B cell (primary cell): ENCODE measurements around the gene ABLIM3. TPM values are rescaled to one million over a fixed set of nuclear protein-coding genes. Genes with fewer than 3 reads are reported as not detected.

Experiments
- ATAC-seq: fragments of 200-7000 bp; cut with Tn5 transposase; one replicate; pipeline ENCODE4 v1.10.0; 2021; ENCODE audit warnings: low read depth, mild to moderate bottlenecking, moderate number of reproducible peaks, moderate library complexity
- CTCF ChIA-PET: fragments of 350-600 bp; sonication (Branson Sonifier 250); formaldehyde crosslinking; loops from one replicate; lab custom pipeline; 2021; ENCODE audit warnings: antibody characterized with exemption, inconsistent platforms; lab: Charles Lee
- POLR2A ChIA-PET: fragments of 350-600 bp; sonication (Branson Sonifier 250); formaldehyde crosslinking; loops from one replicate; lab custom pipeline; 2021; ENCODE audit warnings: antibody characterized with exemption; lab: Charles Lee
- DNase-seq: peaks from one replicate; pipeline ENCODE4 v3.0.0; 2013
- H2AFZ ChIP-seq: 2 replicates; pipeline ENCODE4 v1.6.1; 2012; ENCODE audit warnings: mild to moderate bottlenecking, low read depth, low read length; ENCODE audit not compliant: insufficient read depth, poor library complexity, severe bottlenecking
- H3K27ac ChIP-seq, 2 donors: 1 replicate in 1 of 2; 2 replicates in 1 of 2; pipeline ENCODE4 v1.5.1; 2012 to 2013; ENCODE audit warnings: low read length in 2 of 2, mild to moderate bottlenecking in 2 of 2, moderate library complexity in 1 of 2
- H3K27me3 ChIP-seq, 4 experiments: fragments of 200-600 bp in 1 of 4; sonication (generic) in 1 of 4; replicated peaks in 1 of 4; 1 replicate in 2 of 4; 2 replicates in 2 of 4; pipeline versions ENCODE4 v1.6.1 to v1.7.0; 2013 to 2016; ENCODE audit warnings: low read length in 3 of 4, mild to moderate bottlenecking in 2 of 4, mixed read lengths in 1 of 4, moderate library complexity in 1 of 4; ENCODE audit not compliant: insufficient read depth in 4 of 4, control insufficient read depth in 3 of 4; ENCODE audit errors: control extremely low read depth in 1 of 4
- H3K36me3 ChIP-seq, 2 experiments: replicated peaks in 1 of 2; 1 replicate in 1 of 2; 2 replicates in 1 of 2; pipeline versions ENCODE4 v1.6.1 to v1.7.1; 2013; ENCODE audit warnings: low read length in 1 of 2; ENCODE audit not compliant: insufficient read depth in 2 of 2, control insufficient read depth in 1 of 2; ENCODE audit errors: control extremely low read depth in 1 of 2, extremely low read depth in 1 of 2
- H3K4me1 ChIP-seq, 2 donors: fragments of 200-600 bp in 1 of 2; sonication (generic) in 1 of 2; 1 replicate in 1 of 2; 2 replicates in 1 of 2; pipeline versions ENCODE4 v1.5.1 to v1.6.1; 2013 to 2017; ENCODE audit warnings: low read length in 2 of 2; ENCODE audit not compliant: control insufficient read depth in 2 of 2, insufficient read depth in 2 of 2
- H3K4me2 ChIP-seq: replicated peaks from 2 replicates; pipeline ENCODE3; 2012; ENCODE audit warnings: mild to moderate bottlenecking, low read depth, low read length; ENCODE audit not compliant: poor library complexity, severe bottlenecking
- H3K4me3 ChIP-seq, 5 experiments: fragments of 200-600 bp in 1 of 5; sonication (generic) in 1 of 5; 1 replicate in 3 of 5; 2 replicates in 2 of 5; pipeline versions ENCODE4 v1.5.1 to v1.7.0; 2011 to 2016; ENCODE audit warnings: low read length in 4 of 5, mild to moderate bottlenecking in 4 of 5, low read depth in 2 of 5, control low read depth in 1 of 5, moderate library complexity in 1 of 5; ENCODE audit not compliant: insufficient read depth in 1 of 5; ENCODE audit errors: control extremely low read depth in 1 of 5, extremely low read depth in 1 of 5
- H3K79me2 ChIP-seq: fragments of 200-600 bp; sonication (generic); one replicate; pipeline ENCODE4 v1.6.0; 2016; ENCODE audit warnings: low read length; ENCODE audit not compliant: control insufficient read depth, insufficient read depth
- H3K9ac ChIP-seq: fragments of 200-600 bp; sonication (generic); 2 replicates; pipeline ENCODE4 v1.6.1; 2017; ENCODE audit warnings: mild to moderate bottlenecking, low read length, moderate library complexity
- H3K9me3 ChIP-seq, 3 donors: one replicate each; pipeline versions ENCODE4 v1.6.1 to v1.7.1; 2013; ENCODE audit warnings: low read length in 2 of 3; ENCODE audit not compliant: control insufficient read depth in 2 of 3, insufficient read depth in 1 of 3; ENCODE audit errors: control extremely low read depth in 1 of 3
- H4K20me1 ChIP-seq: 2 replicates; pipeline ENCODE4 v1.6.0; 2012; ENCODE audit warnings: mild to moderate bottlenecking, low read length; ENCODE audit not compliant: insufficient read depth, control insufficient read depth, poor library complexity, severe bottlenecking
- H3K27ac Mint-ChIP-seq: one replicate; pipeline ENCODE4 v1.8.0; 2021; ENCODE audit warnings: mixed read lengths
- H3K27me3 Mint-ChIP-seq: one replicate; pipeline ENCODE4 v1.8.0; 2021; ENCODE audit warnings: mixed read lengths
- H3K4me1 Mint-ChIP-seq: one replicate; pipeline ENCODE4 v1.8.0; 2021; ENCODE audit warnings: mixed read lengths
- H3K4me3 Mint-ChIP-seq: one replicate; pipeline ENCODE4 v1.8.0; 2021; ENCODE audit warnings: mixed read lengths
- H3K9me3 Mint-ChIP-seq: one replicate; pipeline ENCODE4 v1.8.0; 2022; ENCODE audit warnings: mixed read lengths; ENCODE audit not compliant: insufficient read depth
- CTCF ChIP-seq: fragments of 200-600 bp; IDR thresholded peaks from one replicate; pipeline ENCODE4 v1.8.0; 2022; ENCODE audit warnings: antibody characterized with exemption, mild to moderate bottlenecking
- EZH2 ChIP-seq: IDR thresholded peaks from 2 replicates; pipeline ENCODE4 v1.6.1; 2012; ENCODE audit warnings: borderline replicate concordance, low read depth, mild to moderate bottlenecking, moderate library complexity, low read length; ENCODE audit not compliant: insufficient read depth, poor library complexity, severe bottlenecking
- WGBS: methylation state at CpG from one replicate; pipeline ENCODE4 v1.1.5; 2013; ENCODE audit warnings: missing lambda C conversion rate; ENCODE audit not compliant: insufficient coverage; 5-methylcytosine and 5-hydroxymethylcytosine counted together
- intact Hi-C: fragments of 100-400 bp; cut with micrococcal nuclease; formaldehyde crosslinking; loops from one replicate; pipeline ENCODE4 v1.10.0; 2022
- polyA plus RNA-seq: library from polyadenylated mRNA; depleted of rRNA; stranded (reverse); fragments of >200 nt; gene quantifications from 2 replicates; pipeline ENCODE4 v1.2.3, GENCODE V29; 2012
- total RNA-seq, 2 donors: library from RNA; stranded (reverse); fragments of 120-200 nt in 1 of 2; gene quantifications; 1 replicate in 1 of 2; 2 replicates in 1 of 2; pipeline versions ENCODE4 v1.2.3 to v1.2.4, GENCODE V29; 2013 to 2022

Gene ABLIM3
- total and polyA plus RNA-seq, 2 donors (not counting 1 experiment from before 2014, with no cell fraction given) = not detected

- Histone ChIP-seq H3K36me3 (no peaks in the 10 kb centered on the region), H2AFZ (no peak overlapping the region), H3K79me2 (no peaks in the 10 kb centered on the region), H4K20me1 (no peaks in the 10 kb centered on the region), H3K4me1 (no peaks in the 10 kb centered on the region), H3K27me3 (peaks cover 0 to 4% (median 2%) of the 10 kb centered on the region in 4 experiments), H3K9me3 (no peaks in the 10 kb centered on the region), H3K9ac (no peak overlapping the region), H3K4me3 (no peak overlapping the region), H3K4me2 (no peak overlapping the region), H3K27ac (no peak overlapping the region)
- POLR2A ChIA-PET = no interaction called here
- no peaks in the 10 kb centered on the region for H3K9me3 Mint-ChIP-seq
- CTCF ChIA-PET = interaction anchor here (2.2 kb wide), 1 partner anchor 11 kb away, joined by 10 read pairs; no protein-coding TSS in a partner anchor
- DNase-seq (no peak), ATAC-seq (no peak)
- intact Hi-C loops = no loop called here
- peaks cover 48% of the 10 kb centered on the region for H3K27me3 Mint-ChIP-seq
- no peak overlapping the region for H3K27ac Mint-ChIP-seq
- no CpG with 5 or more reads among the region's 1 CpG for WGBS
- no peak overlapping the region for H3K4me3 Mint-ChIP-seq
- no peaks in the 10 kb centered on the region for H3K4me1 Mint-ChIP-seq
- TF ChIP-seq CTCF = no peak
- no peak for TF ChIP-seq EZH2
Observed at GRCh38 chr5:149280124-149280523, 138.8 kb downstream of the ABLIM3 start.

GRCh38 chr5:149280802-149281201 lies 139.5 kb downstream of the ABLIM3 start:
- H3K9ac ChIP-seq = no peak overlapping the region
- Mint-ChIP-seq H3K27me3 (peaks cover 44% of the 10 kb centered on the region), H3K27ac (no peak overlapping the region), H3K9me3 (no peaks in the 10 kb centered on the region), H3K4me1 (no peaks in the 10 kb centered on the region), H3K4me3 (no peak overlapping the region)
- H3K27me3 ChIP-seq = peaks cover 0 to 4% (median 2%) of the 10 kb centered on the region in 4 experiments
- H3K4me2 ChIP-seq = no peak overlapping the region
- no peaks in the 10 kb centered on the region for H3K36me3 ChIP-seq
- intact Hi-C loops = no loop called here
- no peaks in the 10 kb centered on the region for H3K4me1 ChIP-seq
- H2AFZ ChIP-seq = no peak overlapping the region
- WGBS = 100% methylated on average over 1 of the region's 4 CpGs
- ATAC-seq (no peak), DNase-seq (no peak)
- ChIA-PET CTCF (no interaction called here), POLR2A (no interaction called here)
- H4K20me1 ChIP-seq = no peaks in the 10 kb centered on the region
- H3K79me2 ChIP-seq = no peaks in the 10 kb centered on the region
- H3K9me3 ChIP-seq = no peaks in the 10 kb centered on the region
- no peak overlapping the region for H3K4me3 ChIP-seq
- TF ChIP-seq CTCF (no peak), EZH2 (no peak)
- no peak overlapping the region for H3K27ac ChIP-seq
